ENCODE measurements around the gene KCNE3. TPM values are rescaled to one million over a fixed set of nuclear protein-coding genes. Genes with fewer than 3 reads are reported as not detected.

The KCNE3 gene
- total and polyA plus RNA-seq, 2 of the 4 experiments (the other 2 are of a cell fraction), result 0.05 to 0.18 TPM

GRCh38 chr11:74409633-74410032 is 57.7 kb downstream of the KCNE3 start:
- POLR2A ChIA-PET (ENCODE audit: unreplicated experiment), result no interaction called here
- intact Hi-C loops (cut with micrococcal nuclease), result no loop called here
- H3K27me3 ChIP-seq (ENCODE audit: control insufficient read depth, insufficient read depth, low read length), result peaks cover 17% of the 10 kb centered on the region
- H2AK5ac ChIP-seq (ENCODE audit: low read depth, low read length), result no peak overlapping the region
- in situ Hi-C loops (cut with MboI; ENCODE audit: low sequenced_read_pairs), result no loop called here
- H4K5ac ChIP-seq (ENCODE audit: low read depth, low read length), result no peak overlapping the region
- H2AFZ ChIP-seq (replicated peaks; ENCODE audit: low read length, poor library complexity), result no peak overlapping the region
- no peaks in the 10 kb centered on the region for H3K79me1 ChIP-seq (ENCODE audit: low read depth in 1 of 2, low read length in 2 of 2)
- H3K27ac ChIP-seq (ENCODE audit: insufficient read depth, low read length), result no peak overlapping the region
- BruUV-seq (replicated peaks), result no TSS peak
- H3K23ac ChIP-seq (ENCODE audit: low read depth, low read length), result no peak overlapping the region
- no peaks in the 10 kb centered on the region for H4K20me1 ChIP-seq (ENCODE audit: insufficient read depth, low read length)
- no peak overlapping the region for H2BK15ac ChIP-seq (ENCODE audit: low read depth, low read length)
- no peak overlapping the region for H3K18ac ChIP-seq (ENCODE audit: low read depth, low read length)
- H3K4me3 ChIP-seq (ENCODE audit: insufficient read depth, low read depth, low read length), result no peak overlapping the region
- H3K4ac ChIP-seq (ENCODE audit: low read depth, low read length), result no peak overlapping the region
- no peak overlapping the region for H3K9ac ChIP-seq (ENCODE audit: low read depth, low read length)
- no peaks in the 10 kb centered on the region for H3K9me3 ChIP-seq (ENCODE audit: control insufficient read depth, insufficient read depth, low read length)
- H3K36me3 ChIP-seq (ENCODE audit: control insufficient read depth, insufficient read depth, low read length), result no peaks in the 10 kb centered on the region
- CTCF ChIA-PET, result interaction anchor here (1.3 kb wide), 1 partner anchor 20 kb away, joined by 4 read pairs; no protein-coding TSS in a partner anchor
- H3K14ac ChIP-seq (replicated peaks; ENCODE audit: low read depth, low read length), result no peak overlapping the region
- no peak overlapping the region for H2BK20ac ChIP-seq (ENCODE audit: low read depth, low read length)
- H2AK9ac ChIP-seq (replicated peaks; ENCODE audit: low read depth, low read length, poor library complexity), result no peak overlapping the region
- H2BK120ac ChIP-seq (ENCODE audit: low read depth, low read length), result no peak overlapping the region
- ATAC-seq (ENCODE audit: low read depth), result no peak
- no peak overlapping the region for H4K91ac ChIP-seq (ENCODE audit: insufficient read depth, low read depth, low read length)
- H3K4me1 ChIP-seq (ENCODE audit: control insufficient read depth, insufficient read depth, low read length), result peaks cover 1% of the 10 kb centered on the region; the same call in 1 of the 2 replicates
- H3K56ac ChIP-seq (ENCODE audit: extremely low read depth, insufficient read depth, low read length), result no peak overlapping the region
- no peaks in the 10 kb centered on the region for H3K9me1 ChIP-seq (ENCODE audit: insufficient read depth, low read length)
- no peak overlapping the region for H4K8ac ChIP-seq (ENCODE audit: low read depth in 2 of 2, low read length in 2 of 2)
- dilution Hi-C loops (cut with HindIII; ENCODE audit: low sequenced_read_pairs, unreplicated experiment), result no loop called here
- DNase-seq, result no peak
- no CpG with 5 or more reads among the region's 2 CpGs for WGBS, 2 experiments (ENCODE audit: extremely low coverage in 2 of 2, insufficient read length in 1 of 2)
- H2BK5ac ChIP-seq (ENCODE audit: low read depth, low read length, poor library complexity, severe bottlenecking), result no peak overlapping the region
- TF ChIP-seq MAZ (IDR thresholded peaks at IDR 0.05; ENCODE audit: borderline replicate concordance, low read depth, low read length) (no peak), CEBPB (IDR thresholded peaks at IDR 0.05; ENCODE audit: low read depth, low read length) (no peak)
- H3K4me2 ChIP-seq (ENCODE audit: low read depth, low read length), result no peak overlapping the region

Small RNA genes lying within 50 kb of the gene (microRNA-seq; reads per million reads assigned to microRNA genes)
- not detected for gene CYCSP27 (ENCODE audit: insufficient read depth, insufficient read length)

Small RNA genes lying within 50 kb of the gene (small RNA-seq; reads per million reads assigned to genes)
- gene CYCSP27, result 0 reads per million in 5 experiments

Other genes with a start within 250 kb of the KCNE3 start
- gene P4HA3, start 155.9 kb downstream of the KCNE3 start, total RNA-seq (2012; rRNA removed), result 2.8 and 2.9 TPM in 2 replicates
- gene P4HA3, start 155.9 kb downstream of the KCNE3 start, polyA plus RNA-seq (2012; rRNA removed), result 4.9 and 5.7 TPM in 2 replicates
- 1.8 and 2.8 TPM in 2 replicates for gene PGM2L1, start 69.1 kb downstream of the KCNE3 start, total RNA-seq (2012; rRNA removed)
- 0.62 and 0.72 TPM in 2 replicates for gene PGM2L1, start 69.1 kb downstream of the KCNE3 start, polyA plus RNA-seq (2012; rRNA removed)
- gene LIPT2, start 26.2 kb upstream of the KCNE3 start, total RNA-seq (2012; rRNA removed), result 2.2 and 2.9 TPM in 2 replicates
- 1.7 and 2.2 TPM in 2 replicates for gene LIPT2, start 26.2 kb upstream of the KCNE3 start, polyA plus RNA-seq (2012; rRNA removed)
- gene POLD3, start 125.0 kb upstream of the KCNE3 start, total RNA-seq (2012; rRNA removed), result 9.1 and 10.6 TPM in 2 replicates
- 8.2 and 9.2 TPM in 2 replicates for gene POLD3, start 125.0 kb upstream of the KCNE3 start, polyA plus RNA-seq (2012; rRNA removed)